PC-9 (cell line): Measurements from ENCODE around the gene CD2. TPM values are rescaled to one million over a fixed set of nuclear protein-coding genes. Genes with fewer than 3 reads are reported as not detected.

ENCODE experiments used
- BruUV-seq: library from RNA; stranded (reverse); fragments of 400-500 nt; replicated peaks from 2 replicates; lab custom pipeline; 2021; lab: Mats Ljungman, UMichigan
- CTCF ChIA-PET: fragments of 300-600 bp; sonication (Branson Sonifier 250); formaldehyde crosslinking; loops from one replicate; lab custom pipeline; 2022; ENCODE audit warnings: antibody characterized with exemption; lab: Charles Lee
- POLR2A ChIA-PET: fragments of 300-600 bp; sonication (Branson Sonifier 250); formaldehyde crosslinking; loops from one replicate; lab custom pipeline; 2022; ENCODE audit warnings: antibody characterized with exemption; ENCODE audit not compliant: unreplicated experiment; lab: Charles Lee
- DNase-seq, 2 experiments: peaks; one replicate each; pipeline versions ENCODE4 v3.0.0 to v3.0.0-alpha.2; 2015 to 2022; ENCODE audit warnings: mixed read lengths in 1 of 2
- H2AFZ ChIP-seq: fragments of 200-600 bp; sonication (generic); 2 replicates; pipeline ENCODE4 v1.8.1; 2017; ENCODE audit warnings: antibody characterized with exemption
- H3F3A ChIP-seq: fragments of 200-600 bp; sonication (generic); 2 replicates; pipeline ENCODE4 v1.8.1; 2017; ENCODE audit warnings: antibody characterized with exemption, mild to moderate bottlenecking, low read depth; ENCODE audit not compliant: insufficient read depth
- H3K27ac ChIP-seq: fragments of 200-600 bp; sonication (generic); 2 replicates; pipeline ENCODE4 v1.6.1; 2016; ENCODE audit warnings: mixed run types
- H3K27me3 ChIP-seq: fragments of 200-600 bp; sonication (generic); 2 replicates; pipeline ENCODE4 v1.6.1; 2016; ENCODE audit warnings: low read depth, mixed run types; ENCODE audit not compliant: insufficient read depth
- H3K36me3 ChIP-seq: fragments of 200-600 bp; sonication (generic); 2 replicates; pipeline ENCODE4 v1.6.1; 2016; ENCODE audit warnings: low read depth, mixed run types
- H3K4me1 ChIP-seq: fragments of 200-600 bp; sonication (generic); replicated peaks from 2 replicates; pipeline ENCODE4 v1.6.1; 2016; ENCODE audit warnings: mixed run types; ENCODE audit not compliant: insufficient read depth
- H3K4me2 ChIP-seq: fragments of 200-600 bp; sonication (generic); 2 replicates; pipeline ENCODE4 v1.6.1; 2017; ENCODE audit warnings: mixed run types
- H3K4me3 ChIP-seq: fragments of 200-600 bp; sonication (generic); 2 replicates; pipeline ENCODE4 v1.6.1; 2016; ENCODE audit warnings: mixed run types
- H3K79me2 ChIP-seq: fragments of 200-600 bp; sonication (generic); 2 replicates; pipeline ENCODE4 v1.6.1; 2017; ENCODE audit warnings: low read depth, mixed run types
- H3K9me2 ChIP-seq: fragments of 200-600 bp; sonication (generic); 2 replicates; pipeline ENCODE4 v1.8.1; 2017; ENCODE audit warnings: mild to moderate bottlenecking; ENCODE audit not compliant: insufficient read depth
- H3K9me3 ChIP-seq: fragments of 200-600 bp; sonication (generic); 2 replicates; pipeline ENCODE4 v1.8.1; 2016; ENCODE audit warnings: low read depth; ENCODE audit not compliant: insufficient read depth
- H4K20me1 ChIP-seq: fragments of 200-600 bp; sonication (generic); 2 replicates; pipeline ENCODE4 v1.8.1; 2017; ENCODE audit not compliant: insufficient read depth
- CTCF ChIP-seq: fragments of 200-600 bp; sonication (generic); conservative IDR thresholded peaks from 2 replicates; pipeline ENCODE4 v1.6.1; 2017; ENCODE audit warnings: mixed run types, antibody characterized with exemption, mild to moderate bottlenecking, moderate library complexity
- EZH2 ChIP-seq: fragments of 200-600 bp; sonication (generic); IDR thresholded peaks from 2 replicates; pipeline ENCODE4 v1.8.0; 2017; ENCODE audit warnings: antibody characterized with exemption, low read depth
- intact Hi-C: fragments of 100-400 bp; cut with micrococcal nuclease; formaldehyde crosslinking; loops from one replicate; pipeline ENCODE4 v1.10.0; 2022; ENCODE audit not compliant: unreplicated experiment
- total RNA-seq: library from RNA; stranded (reverse); gene quantifications from 2 replicates; pipeline ENCODE4 v1.2.3, GENCODE V29; 2021

Gene CD2
- total RNA-seq, 1 experiment from 2014 or later: not detected

DNA sequence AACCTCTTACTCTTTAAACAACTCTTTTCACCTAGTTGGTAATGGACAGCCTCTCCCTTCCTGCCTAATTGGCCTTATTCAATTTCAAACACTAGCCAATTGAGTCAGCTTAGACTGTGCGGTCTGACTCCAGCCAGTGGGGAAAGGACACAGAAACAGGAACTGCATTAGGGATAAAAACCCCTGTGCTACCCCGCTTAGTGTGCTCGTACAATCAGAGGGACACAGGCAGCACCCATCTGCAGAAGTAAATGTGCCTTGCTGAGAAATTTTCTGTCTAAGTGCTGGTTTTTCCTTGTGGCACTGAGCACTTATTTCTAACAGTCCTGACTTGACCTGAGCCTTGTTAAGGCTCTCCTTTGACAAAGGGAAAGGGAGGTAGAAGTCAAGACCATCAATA is 6.0 kb upstream of the CD2 start:
- peaks cover 43% of the 10 kb centered on the region for H3K9me3 ChIP-seq
- H3K4me2 ChIP-seq: no peak overlapping the region
- no TSS peak for BruUV-seq
- no peak overlapping the region for H2AFZ ChIP-seq
- no peaks in the 10 kb centered on the region for H3K4me1 ChIP-seq
- DNase-seq: no peak
- H3F3A ChIP-seq: no peaks in the 10 kb centered on the region
- H3K36me3 ChIP-seq: no peaks in the 10 kb centered on the region
- no peaks in the 10 kb centered on the region for H3K27me3 ChIP-seq
- no peak overlapping the region for H3K4me3 ChIP-seq
- no peaks in the 10 kb centered on the region; the same call in 1 of the 2 replicates for H3K9me2 ChIP-seq
- H3K27ac ChIP-seq: no peak overlapping the region
- intact Hi-C loops: no loop called here
- H3K79me2 ChIP-seq: no peaks in the 10 kb centered on the region
- TF ChIP-seq CTCF: no peak
- no peak for TF ChIP-seq EZH2
- H4K20me1 ChIP-seq: no peaks in the 10 kb centered on the region
- POLR2A ChIA-PET: no interaction called here
- CTCF ChIA-PET: no interaction called here

DNA sequence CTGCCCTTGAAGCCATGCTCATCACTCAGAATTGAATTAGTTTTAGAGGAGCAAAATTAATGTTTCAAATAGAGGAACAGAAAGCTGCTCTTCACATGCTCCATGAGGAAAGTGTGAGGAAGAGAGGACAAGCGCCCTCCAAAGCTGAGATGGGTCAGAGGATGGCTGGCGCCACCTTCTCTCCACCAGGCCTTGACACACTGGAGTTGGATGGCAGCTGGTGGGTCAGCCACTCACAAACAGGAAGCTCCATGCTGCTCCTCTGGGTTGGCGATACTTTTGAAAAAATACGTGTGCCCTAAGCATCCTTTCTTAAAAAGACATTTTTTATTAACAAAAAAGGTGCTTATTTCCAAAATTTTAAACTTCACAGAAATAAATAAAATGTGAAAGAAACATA is 3.1 kb upstream of the CD2 start:
- Histone ChIP-seq H3K27me3 (no peaks in the 10 kb centered on the region), H3K36me3 (no peaks in the 10 kb centered on the region), H3K4me3 (no peak overlapping the region), H3K4me2 (no peak overlapping the region), H3K79me2 (no peaks in the 10 kb centered on the region), H4K20me1 (no peaks in the 10 kb centered on the region), H3K4me1 (no peaks in the 10 kb centered on the region), H2AFZ (no peak overlapping the region), H3K27ac (no peak overlapping the region), H3K9me2 (no peaks in the 10 kb centered on the region; the same call in 1 of the 2 replicates), H3K9me3 (peaks cover 21% of the 10 kb centered on the region), H3F3A (no peaks in the 10 kb centered on the region)
- no peak for DNase-seq
- no TSS peak for BruUV-seq
- intact Hi-C loops: no loop called here
- no peak for TF ChIP-seq EZH2
- no peak for TF ChIP-seq CTCF
- POLR2A ChIA-PET: interaction anchor here (0.6 kb wide), 1 partner anchor 319 kb away, joined by 8 read pairs; no protein-coding TSS in a partner anchor
- CTCF ChIA-PET: no interaction called here

GRCh38 chr1:116751621-116752020 is 2.6 kb upstream of the CD2 start:
- TF ChIP-seq EZH2 (no peak), CTCF (no peak)
- H3K4me3 ChIP-seq: no peak overlapping the region
- H3K4me1 ChIP-seq: no peaks in the 10 kb centered on the region
- H3K36me3 ChIP-seq: no peaks in the 10 kb centered on the region
- intact Hi-C loops: no loop called here
- H3F3A ChIP-seq: no peaks in the 10 kb centered on the region
- DNase-seq: no peak
- CTCF ChIA-PET: no interaction called here
- no peak overlapping the region for H3K27ac ChIP-seq
- H3K9me3 ChIP-seq: peaks cover 21% of the 10 kb centered on the region
- H3K4me2 ChIP-seq: no peak overlapping the region
- no peaks in the 10 kb centered on the region for H3K27me3 ChIP-seq
- BruUV-seq: no TSS peak
- H4K20me1 ChIP-seq: no peaks in the 10 kb centered on the region
- H2AFZ ChIP-seq: no peak overlapping the region
- POLR2A ChIA-PET: no interaction called here
- no peaks in the 10 kb centered on the region for H3K79me2 ChIP-seq
- no peaks in the 10 kb centered on the region; the same call in 1 of the 2 replicates for H3K9me2 ChIP-seq
